HepG2 (cell line): ENCODE results near the gene PAPOLA. TPM values are rescaled to one million over a fixed set of nuclear protein-coding genes. Genes with fewer than 3 reads are reported as not detected.

Experiments used
- ATAC-seq: fragments of 200-7000 bp; cut with Tn5 transposase; 3 replicates; pipeline ENCODE4 v1.9.1; 2020; ENCODE audit warnings: mild to moderate bottlenecking, moderate library complexity
- BruUV-seq: library from RNA; stranded (reverse); fragments of 400-500 nt; replicated peaks from 2 replicates; lab custom pipeline; 2021; lab: Mats Ljungman, UMichigan
- CTCF ChIA-PET: fragments of 300-600 bp; formaldehyde crosslinking; extraction: SDS; loops from one replicate; lab custom pipeline; 2021; ENCODE audit warnings: low total read pairs, inconsistent platforms, low intra/inter-chr PET ratio; lab: Yijun Ruan, JAX
- POLR2A ChIA-PET: fragments of 350-600 bp; sonication (Branson Sonifier 250); formaldehyde crosslinking; loops from one replicate; lab custom pipeline; 2020; ENCODE audit warnings: antibody characterized with exemption, inconsistent platforms; lab: Yijun Ruan, JAX
- DNase-seq: peaks from one replicate; pipeline ENCODE4 v3.0.0-alpha.2; 2015; ENCODE audit warnings: low spot score
- FAIRE-seq: peaks from 3 replicates; lab custom pipeline; 2011; peaks lifted over from hg19 to GRCh38; lab: Jason Lieb, UNC
- H2AFZ ChIP-seq: one replicate; pipeline ENCODE4 v1.6.1; 2011; ENCODE audit warnings: low read length, inconsistent platforms
- H3K27ac ChIP-seq: fragments of 300-600 bp; 3 replicates; pipeline ENCODE4 v1.8.0; 2011; ENCODE audit warnings: mixed run types, mild to moderate bottlenecking, mixed read lengths, low read length, inconsistent platforms; ENCODE audit not compliant: insufficient read depth; ENCODE audit errors: extremely low read length
- H3K27me3 ChIP-seq, 2 experiments: fragments of 200-600 bp in 1 of 2; 2 replicates in 1 of 2; 3 replicates in 1 of 2; pipeline versions ENCODE4 v1.6.0 to v1.8.0; 2011; ENCODE audit warnings: low read length in 2 of 2, mild to moderate bottlenecking in 2 of 2, moderate library complexity in 2 of 2, inconsistent platforms in 1 of 2; ENCODE audit not compliant: insufficient read depth in 2 of 2, control insufficient read depth in 1 of 2
- H3K36me3 ChIP-seq, 2 experiments: fragments of 200-600 bp in 1 of 2; replicated peaks in 1 of 2; 2 replicates in 1 of 2; 3 replicates in 1 of 2; pipeline versions ENCODE4 v1.5.1 to v1.8.0; 2011; ENCODE audit warnings: low read length in 2 of 2, inconsistent platforms in 1 of 2; ENCODE audit not compliant: insufficient read depth in 2 of 2, control insufficient read depth in 1 of 2
- H3K4me1 ChIP-seq: 2 replicates; pipeline ENCODE4 v1.5.1; 2012; ENCODE audit warnings: low read length, inconsistent platforms; ENCODE audit not compliant: insufficient read depth
- H3K4me2 ChIP-seq: 2 replicates; pipeline ENCODE4 v1.6.0; 2011; ENCODE audit warnings: low read depth, low read length, inconsistent platforms
- H3K4me3 ChIP-seq, 3 experiments: fragments of 200-600 bp in 1 of 3; sonication (generic), shearing (Covaris generic) in 1 of 3; replicated peaks in 1 of 3; 2 replicates each; pipeline ENCODE4 v1.5.1; 2011 to 2016; ENCODE audit warnings: low read length in 3 of 3, inconsistent platforms in 2 of 3, low read depth in 2 of 3, mild to moderate bottlenecking in 2 of 3, control low read depth in 1 of 3, mixed read lengths in 1 of 3; ENCODE audit not compliant: insufficient read depth in 1 of 3
- H3K79me2 ChIP-seq: one replicate; pipeline ENCODE4 v1.6.1; 2011; ENCODE audit warnings: low read length, inconsistent platforms; ENCODE audit not compliant: insufficient read depth
- H3K9ac ChIP-seq: 2 replicates; pipeline ENCODE4 v1.6.0; 2011; ENCODE audit warnings: mild to moderate bottlenecking, low read depth, low read length, inconsistent platforms; ENCODE audit not compliant: insufficient read depth
- H3K9me3 ChIP-seq: 2 replicates; pipeline ENCODE4 v1.5.1; 2012; ENCODE audit warnings: mild to moderate bottlenecking, low read length
- H4K20me1 ChIP-seq: 2 replicates; pipeline ENCODE4 v1.6.0; 2011; ENCODE audit warnings: inconsistent platforms, mild to moderate bottlenecking, low read length, moderate library complexity; ENCODE audit not compliant: insufficient read depth
- FOXK2 ChIP-seq: fragments of 450-650 bp; IDR thresholded peaks from 2 replicates; pipeline ENCODE4 v1.6.1; 2016
- GZF1 ChIP-seq: sonication (generic); formaldehyde crosslinking; IDR thresholded peaks from 2 replicates; pipeline ENCODE4 v1.5.1; 2020; ENCODE audit warnings: mild to moderate bottlenecking, missing genetic modification reagents
- MTA3 ChIP-seq: sonication (generic); formaldehyde crosslinking; IDR thresholded peaks from 2 replicates; pipeline ENCODE4 v1.4.0; 2020; ENCODE audit warnings: missing genetic modification reagents
- REXO4 ChIP-seq: sonication (generic); formaldehyde crosslinking; IDR thresholded peaks from 2 replicates; pipeline ENCODE4 v1.8.0; 2022; ENCODE audit warnings: missing genetic modification reagents, mild to moderate bottlenecking, borderline replicate concordance
- ZNF10 ChIP-seq: sonication (generic); formaldehyde crosslinking; IDR thresholded peaks from 2 replicates; pipeline ENCODE4 v1.4.0; 2020; ENCODE audit warnings: mild to moderate bottlenecking, low read depth, missing genetic modification reagents, borderline replicate concordance
- ZNF101 ChIP-seq: sonication (generic); formaldehyde crosslinking; IDR thresholded peaks from 2 replicates; pipeline ENCODE4 v1.4.0; 2020; ENCODE audit warnings: mild to moderate bottlenecking, low read depth, missing genetic modification reagents, borderline replicate concordance
- ZNF639 ChIP-seq: conservative IDR thresholded peaks from 2 replicates; pipeline ENCODE4 v1.6.1; 2018; ENCODE audit warnings: missing genetic modification reagents
- WGBS: methylation state at CpG from one replicate; pipeline ENCODE4 v1.1.6; 2017; ENCODE audit warnings: low lambda C conversion rate; 5-methylcytosine and 5-hydroxymethylcytosine counted together
- in situ Hi-C: cut with HindIII; loops from 2 replicates; pipeline ENCODE4 v1.10.0; 2017; ENCODE audit warnings: low pct_unique_long_range_greater_than_20kb; ENCODE audit not compliant: extremely low pct_ligation_motif_present
- intact Hi-C: fragments of 100-400 bp; cut with micrococcal nuclease; formaldehyde crosslinking; loops from one replicate; pipeline ENCODE4 v1.10.0; 2022; ENCODE audit not compliant: unreplicated experiment
- polyA plus RNA-seq, 8 experiments: library from polyadenylated mRNA; depleted of rRNA in 3 of 8; stranded (reverse) in 7 of 8; unstranded in 1 of 8; fragments of >200 nt; fragmentation: Illumina TruSeq in 4 of 8; extraction: Trizol in 4 of 8; gene quantifications; 2 replicates each; pipeline versions ENCODE4 v1.2.1 to v1.2.3, GENCODE V29; 2011 to 2016; ENCODE audit warnings: low read depth in 4 of 8, missing spikeins in 1 of 8, mixed read lengths in 1 of 8; ENCODE audit not compliant: insufficient read depth in 1 of 8
- total RNA-seq, 5 experiments: library from RNA; depleted of rRNA; stranded (reverse); fragments of >200 nt; fragmentation: Illumina TruSeq; extraction: Trizol; gene quantifications; 2 replicates each; pipeline ENCODE4 v1.2.3, GENCODE V29; 2016; ENCODE audit warnings: low read depth in 1 of 5
- TF ChIP-seq, protein P1 (sequence below): sonication (generic); formaldehyde crosslinking; IDR thresholded peaks from 2 replicates; pipeline ENCODE4 v1.8.1; 2023; ENCODE audit warnings: missing genetic modification reagents, mild to moderate bottlenecking, borderline replicate concordance
- TF ChIP-seq, protein P2 (sequence below): fragments of 450-650 bp; IDR thresholded peaks from 2 replicates; pipeline ENCODE4 v1.6.1; 2017; ENCODE audit warnings: mild to moderate bottlenecking

Gene PAPOLA
- total and polyA plus RNA-seq, 2 of the 13 experiments (the other 11 are each of a cell fraction or from before 2014, with no cell fraction given), result 103 to 151 TPM

GRCh38 chr14:96494331-96494730 lies 7.9 kb upstream of the PAPOLA start:
- no peak overlapping the region for H3K9ac ChIP-seq
- ATAC-seq (no peak), DNase-seq (no peak), FAIRE-seq (no peak)
- no peaks in the 10 kb centered on the region for H3K9me3 ChIP-seq
- in situ Hi-C loops, result no loop called here
- H3K27me3 ChIP-seq, result no peaks in the 10 kb centered on the region
- no peaks in the 10 kb centered on the region for H3K36me3 ChIP-seq
- H3K4me2 ChIP-seq, result no peak overlapping the region
- no peak overlapping the region for H2AFZ ChIP-seq
- no peak overlapping the region for H3K4me3 ChIP-seq
- ChIA-PET CTCF (no interaction called here), POLR2A (no interaction called here)
- intact Hi-C loops, result no loop called here
- no peak for TF ChIP-seq MTA3 (CRISPR knock-in tag)
- no peak for TF ChIP-seq GZF1 (CRISPR knock-in tag)
- TF ChIP-seq ZNF10, result no peak
- TF ChIP-seq ZNF101 (CRISPR knock-in tag), result no peak
- no peak for TF ChIP-seq REXO4
- no peak for TF ChIP-seq ZNF639
- no peak overlapping the region for H3K27ac ChIP-seq
- no peaks in the 10 kb centered on the region for H4K20me1 ChIP-seq
- H3K79me2 ChIP-seq, result no peaks in the 10 kb centered on the region
- no TSS peak for BruUV-seq
- peaks cover 17% of the 10 kb centered on the region; the same call in 1 of the 2 replicates for H3K4me1 ChIP-seq
- WGBS, result 71% methylated on average over 3 of the region's 3 CpGs

- BruUV-seq, result no TSS peak
- ChIA-PET POLR2A (no interaction called here), CTCF (no interaction called here)
- WGBS, result 17% methylated on average over 5 of the region's 5 CpGs
- Histone ChIP-seq H3K36me3 (no peaks in the 10 kb centered on the region), H3K4me1 (peaks cover 26% of the 10 kb centered on the region), H3K4me2 (peak overlapping the region; percentile 27; the same call in 1 of the 2 replicates), H3K4me3 (no peak overlapping the region), H3K27ac (no peak overlapping the region), H4K20me1 (no peaks in the 10 kb centered on the region), H3K27me3 (no peaks in the 10 kb centered on the region; a peak in 1 of 5 replicates), H3K79me2 (peaks cover 10% of the 10 kb centered on the region), H3K9ac (no peak overlapping the region), H2AFZ (no peak overlapping the region), H3K9me3 (no peaks in the 10 kb centered on the region)
- DNase-seq, result no peak
- TF ChIP-seq, protein P1, sequence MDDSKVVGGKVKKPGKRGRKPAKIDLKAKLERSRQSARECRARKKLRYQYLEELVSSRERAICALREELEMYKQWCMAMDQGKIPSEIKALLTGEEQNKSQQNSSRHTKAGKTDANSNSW (CRISPR knock-in tag), result no peak
- TF ChIP-seq FOXK2, result no peak
- TF ChIP-seq, protein P2, sequence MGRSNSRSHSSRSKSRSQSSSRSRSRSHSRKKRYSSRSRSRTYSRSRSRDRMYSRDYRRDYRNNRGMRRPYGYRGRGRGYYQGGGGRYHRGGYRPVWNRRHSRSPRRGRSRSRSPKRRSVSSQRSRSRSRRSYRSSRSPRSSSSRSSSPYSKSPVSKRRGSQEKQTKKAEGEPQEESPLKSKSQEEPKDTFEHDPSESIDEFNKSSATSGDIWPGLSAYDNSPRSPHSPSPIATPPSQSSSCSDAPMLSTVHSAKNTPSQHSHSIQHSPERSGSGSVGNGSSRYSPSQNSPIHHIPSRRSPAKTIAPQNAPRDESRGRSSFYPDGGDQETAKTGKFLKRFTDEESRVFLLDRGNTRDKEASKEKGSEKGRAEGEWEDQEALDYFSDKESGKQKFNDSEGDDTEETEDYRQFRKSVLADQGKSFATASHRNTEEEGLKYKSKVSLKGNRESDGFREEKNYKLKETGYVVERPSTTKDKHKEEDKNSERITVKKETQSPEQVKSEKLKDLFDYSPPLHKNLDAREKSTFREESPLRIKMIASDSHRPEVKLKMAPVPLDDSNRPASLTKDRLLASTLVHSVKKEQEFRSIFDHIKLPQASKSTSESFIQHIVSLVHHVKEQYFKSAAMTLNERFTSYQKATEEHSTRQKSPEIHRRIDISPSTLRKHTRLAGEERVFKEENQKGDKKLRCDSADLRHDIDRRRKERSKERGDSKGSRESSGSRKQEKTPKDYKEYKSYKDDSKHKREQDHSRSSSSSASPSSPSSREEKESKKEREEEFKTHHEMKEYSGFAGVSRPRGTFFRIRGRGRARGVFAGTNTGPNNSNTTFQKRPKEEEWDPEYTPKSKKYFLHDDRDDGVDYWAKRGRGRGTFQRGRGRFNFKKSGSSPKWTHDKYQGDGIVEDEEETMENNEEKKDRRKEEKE, result no peak
- in situ Hi-C loops (no loop called here), intact Hi-C loops (no loop called here)
- ATAC-seq, result no peak
- no peak for FAIRE-seq
These were observed 5.1 kb upstream of the PAPOLA start for GRCh38 chr14:96497087-96497486.
